GM12873 (cell line): ENCODE results near the gene DOK5.

ENCODE experiments used
- CTCF ChIP-seq: IDR thresholded peaks from 2 replicates; pipeline ENCODE4 v1.5.1; 2012; ENCODE audit warnings: low read depth, mild to moderate bottlenecking, moderate library complexity, low read length, control low read depth; ENCODE audit not compliant: insufficient read depth; ENCODE audit errors: missing control alignments

The DOK5 gene

GRCh38 chr20:54619181-54619580, 143.8 kb downstream of the DOK5 start:
- TF ChIP-seq CTCF: no peak

- TF ChIP-seq CTCF: no peak
These were observed 144.3 kb downstream of the DOK5 start for GRCh38 chr20:54619682-54620081.

- TF ChIP-seq CTCF: no peak
These were observed 145.2 kb downstream of the DOK5 start for GRCh38 chr20:54620611-54621010.

GRCh38 chr20:54622333-54623295, 147.2 kb downstream of the DOK5 start:
- no peak for TF ChIP-seq CTCF

- no peak for TF ChIP-seq CTCF
These were observed 148.7 kb downstream of the DOK5 start for GRCh38 chr20:54623991-54624569.

- TF ChIP-seq CTCF: no peak
These were observed 149.5 kb downstream of the DOK5 start for GRCh38 chr20:54624706-54625390.

- TF ChIP-seq CTCF: no peak
These were observed 150.1 kb downstream of the DOK5 start for GRCh38 chr20:54625497-54625896.
